Activated CD4-positive, alpha-beta T cell treated with anti-CD3 and anti-CD28 coated beads, Interleukin-2, amount 10 ng/mL, durations not matched to agents 24 days and 14 days (primary cell): ENCODE measurements around the gene EPN3. TPM values are rescaled to one million over a fixed set of nuclear protein-coding genes. Genes with fewer than 3 reads are reported as not detected.

Experiments used
- DNase-seq: peaks from one replicate; pipeline ENCODE4 v3.0.0; 2022
- H3K27ac Mint-ChIP-seq: one replicate; pipeline ENCODE4 v1.8.0; 2022; ENCODE audit warnings: mild to moderate bottlenecking, mixed read lengths
- H3K27me3 Mint-ChIP-seq: one replicate; pipeline ENCODE4 v1.8.0; 2022; ENCODE audit warnings: mixed read lengths
- H3K36me3 Mint-ChIP-seq: one replicate; pipeline ENCODE4 v1.8.0; 2022; ENCODE audit warnings: low read depth, mild to moderate bottlenecking, mixed read lengths
- H3K4me1 Mint-ChIP-seq: one replicate; pipeline ENCODE4 v1.8.0; 2021; ENCODE audit warnings: mixed read lengths
- H3K4me3 Mint-ChIP-seq: one replicate; pipeline ENCODE4 v1.8.0; 2022; ENCODE audit warnings: mild to moderate bottlenecking, moderate library complexity, mixed read lengths
- H3K9me3 Mint-ChIP-seq: one replicate; pipeline ENCODE4 v1.8.0; 2021; ENCODE audit warnings: mixed read lengths
- intact Hi-C: fragments of 100-400 bp; cut with micrococcal nuclease; formaldehyde crosslinking; loops from one replicate; pipeline ENCODE4 v1.15.1; 2023
- total RNA-seq: library from RNA; stranded (reverse); gene quantifications from 2 replicates; pipeline ENCODE4 v1.2.3, GENCODE V29; 2022

Gene EPN3
- total RNA-seq, 1 donor from 2014 or later: not detected

GRCh38 chr17:50580646-50581045, 48.1 kb downstream of the EPN3 start:
- H3K36me3 Mint-ChIP-seq: no peaks in the 10 kb centered on the region

DNA sequence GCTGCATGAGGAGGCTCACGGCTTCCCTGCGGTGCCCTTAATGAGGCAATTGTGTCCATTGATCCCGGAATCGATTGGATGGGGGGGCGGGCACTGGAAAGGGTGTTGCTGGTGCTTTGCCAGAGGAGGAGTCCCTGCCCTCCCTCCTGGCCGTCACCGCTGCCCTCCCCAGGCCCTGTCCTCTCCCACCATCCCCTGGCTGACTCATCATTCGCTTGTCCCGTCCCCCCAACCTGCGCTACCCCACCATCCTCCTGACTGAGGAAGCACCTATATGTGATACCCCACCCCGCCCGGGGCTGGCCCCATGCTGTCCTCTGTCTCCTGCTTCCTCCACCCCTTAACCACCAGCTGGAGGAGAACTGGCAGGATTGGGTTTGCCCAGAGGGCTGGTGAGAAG, 48.8 kb downstream of the EPN3 start:
- no peak for DNase-seq
- no peaks in the 10 kb centered on the region for H3K9me3 Mint-ChIP-seq
- H3K4me3 Mint-ChIP-seq: no peak overlapping the region
- intact Hi-C loops: no loop called here
- H3K4me1 Mint-ChIP-seq: no peaks in the 10 kb centered on the region
- H3K27ac Mint-ChIP-seq: no peak overlapping the region
- no peaks in the 10 kb centered on the region for H3K36me3 Mint-ChIP-seq
- peaks cover 7% of the 10 kb centered on the region for H3K27me3 Mint-ChIP-seq

More at GRCh38 chr17:50580646-50581045, 48.1 kb downstream of the EPN3 start:
- Mint-ChIP-seq H3K27ac (no peak overlapping the region), H3K4me1 (no peaks in the 10 kb centered on the region), H3K27me3 (peaks cover 7% of the 10 kb centered on the region), H3K9me3 (no peaks in the 10 kb centered on the region), H3K4me3 (no peak overlapping the region)
- DNase-seq: no peak
- intact Hi-C loops: no loop called here

DNA sequence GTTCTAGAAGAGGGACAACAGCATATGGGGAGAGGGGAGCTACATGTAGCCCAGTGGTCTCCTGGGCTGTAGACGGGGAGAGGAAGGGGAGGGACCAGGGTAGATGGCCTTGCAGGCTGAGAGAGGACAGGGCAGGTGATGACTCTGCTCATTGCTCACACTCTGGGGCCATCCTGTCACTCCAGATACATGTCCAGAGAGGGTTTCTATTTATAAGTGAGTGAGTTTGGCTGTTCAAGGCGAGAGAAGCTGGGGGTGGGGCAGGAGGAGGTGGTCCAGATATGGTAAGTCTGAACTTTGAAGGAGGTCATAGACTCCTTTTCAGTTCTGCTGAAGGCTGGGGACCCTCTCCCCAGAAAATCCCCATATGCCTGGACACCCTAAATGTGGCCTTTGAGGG, 50.2 kb downstream of the EPN3 start:
- Mint-ChIP-seq H3K9me3 (no peaks in the 10 kb centered on the region), H3K4me3 (no peak overlapping the region), H3K27ac (no peak overlapping the region), H3K27me3 (peaks cover 11% of the 10 kb centered on the region), H3K4me1 (no peaks in the 10 kb centered on the region), H3K36me3 (no peaks in the 10 kb centered on the region)
- no peak for DNase-seq
- intact Hi-C loops: no loop called here

- H3K36me3 Mint-ChIP-seq: no peaks in the 10 kb centered on the region
- peaks cover 11% of the 10 kb centered on the region for H3K27me3 Mint-ChIP-seq
- H3K4me3 Mint-ChIP-seq: no peak overlapping the region
- H3K27ac Mint-ChIP-seq: no peak overlapping the region
- DNase-seq: no peak
- H3K9me3 Mint-ChIP-seq: no peaks in the 10 kb centered on the region
- intact Hi-C loops: no loop called here
- no peaks in the 10 kb centered on the region for H3K4me1 Mint-ChIP-seq
Measured at GRCh38 chr17:50583641-50584040, 51.1 kb downstream of the EPN3 start.

DNA sequence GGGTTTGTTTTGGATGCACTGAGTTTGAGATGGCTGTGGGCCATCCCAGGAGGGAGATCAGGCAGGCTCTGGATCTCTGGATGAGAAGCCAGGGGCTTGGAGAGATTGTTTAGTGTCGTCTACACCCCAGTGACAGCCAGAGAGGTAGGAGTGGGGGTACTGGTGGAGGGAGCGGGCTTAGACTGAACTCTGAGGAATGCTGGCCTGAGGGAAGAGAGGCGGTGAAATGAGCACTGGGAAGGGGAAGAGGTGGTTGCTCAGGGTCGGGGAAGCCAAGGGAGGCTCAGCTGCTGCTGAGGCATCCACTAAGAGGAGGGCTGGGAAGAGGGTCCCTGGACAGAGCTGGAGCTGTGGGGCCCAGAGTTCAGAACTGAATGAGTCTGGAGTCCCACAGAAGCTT, 51.6 kb downstream of the EPN3 start:
- intact Hi-C loops: no loop called here
- Mint-ChIP-seq H3K4me3 (no peak overlapping the region), H3K36me3 (no peaks in the 10 kb centered on the region), H3K27ac (no peak overlapping the region), H3K9me3 (no peaks in the 10 kb centered on the region), H3K27me3 (peaks cover 11% of the 10 kb centered on the region), H3K4me1 (no peaks in the 10 kb centered on the region)
- no peak for DNase-seq

DNA sequence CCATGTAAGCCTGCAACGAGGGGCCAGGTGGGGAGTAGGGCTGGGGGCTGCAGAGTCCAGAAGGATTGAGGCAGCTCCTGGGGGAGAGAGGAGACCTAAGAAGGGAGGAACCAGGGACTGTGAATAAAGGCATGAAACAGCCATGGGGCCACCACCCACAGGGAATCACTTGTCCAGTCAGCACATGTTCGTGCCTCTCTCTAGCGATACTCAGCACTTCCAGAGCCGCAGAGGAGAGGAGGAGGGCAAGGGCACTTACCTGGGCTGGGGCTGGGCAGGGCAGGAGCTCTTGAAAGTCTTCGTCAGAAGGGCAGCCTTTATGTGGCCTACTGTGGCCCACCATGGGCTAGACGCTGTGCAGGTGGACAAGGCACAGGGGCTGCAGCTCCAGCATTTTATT, 52.2 kb downstream of the EPN3 start:
- no peak for DNase-seq
- no peak overlapping the region for H3K4me3 Mint-ChIP-seq
- no peaks in the 10 kb centered on the region for H3K36me3 Mint-ChIP-seq
- H3K27me3 Mint-ChIP-seq: peaks cover 11% of the 10 kb centered on the region
- intact Hi-C loops: no loop called here
- H3K4me1 Mint-ChIP-seq: no peaks in the 10 kb centered on the region
- no peaks in the 10 kb centered on the region for H3K9me3 Mint-ChIP-seq
- H3K27ac Mint-ChIP-seq: no peak overlapping the region

DNA sequence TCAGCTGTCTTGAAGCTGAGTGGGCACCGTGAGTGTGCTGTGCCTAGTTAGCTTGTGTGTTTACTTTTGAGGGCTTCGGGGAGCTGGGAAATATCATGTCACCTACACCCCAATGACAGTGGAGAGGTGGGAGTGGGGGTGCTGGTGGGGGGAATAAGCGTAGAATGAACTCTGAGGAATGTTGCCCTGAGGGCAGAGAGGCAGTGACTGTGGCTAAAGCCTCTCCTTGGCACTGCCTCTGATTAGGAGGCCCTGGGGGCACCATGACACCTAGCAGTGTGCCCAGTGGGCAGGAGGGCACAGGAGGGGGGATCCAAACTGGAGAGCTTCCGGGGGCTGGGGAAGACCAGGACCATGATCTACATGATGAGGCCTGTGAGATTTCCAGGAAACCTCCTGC, 52.8 kb downstream of the EPN3 start:
- intact Hi-C loops: no loop called here
- no peak for DNase-seq
- Mint-ChIP-seq H3K4me3 (no peak overlapping the region), H3K9me3 (no peaks in the 10 kb centered on the region), H3K27me3 (peaks cover 11% of the 10 kb centered on the region), H3K27ac (no peak overlapping the region), H3K4me1 (no peaks in the 10 kb centered on the region), H3K36me3 (no peaks in the 10 kb centered on the region)

DNA sequence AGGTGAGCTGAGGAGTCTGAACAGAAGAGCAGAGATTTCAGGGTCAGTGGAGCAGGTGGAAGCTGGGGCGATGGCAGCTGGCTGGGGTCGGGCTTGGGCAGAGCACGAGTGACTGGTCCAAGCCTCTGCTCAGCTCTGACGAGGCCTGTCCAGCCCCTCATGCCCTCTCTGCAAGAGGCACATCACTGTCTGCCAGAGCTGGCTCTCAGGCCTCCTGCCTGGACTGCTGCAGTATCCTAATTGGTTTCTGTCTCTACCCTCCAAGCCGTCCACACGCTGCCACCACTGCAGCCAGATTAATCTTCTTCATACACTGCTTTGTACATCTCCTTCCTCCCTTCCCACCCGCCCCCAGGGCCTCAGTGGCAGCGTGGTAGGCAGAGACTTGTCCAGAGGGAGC, 53.4 kb downstream of the EPN3 start:
- peaks cover 11% of the 10 kb centered on the region for H3K27me3 Mint-ChIP-seq
- intact Hi-C loops: no loop called here
- no peaks in the 10 kb centered on the region for H3K9me3 Mint-ChIP-seq
- no peaks in the 10 kb centered on the region for H3K36me3 Mint-ChIP-seq
- DNase-seq: no peak
- H3K27ac Mint-ChIP-seq: no peak overlapping the region
- no peaks in the 10 kb centered on the region for H3K4me1 Mint-ChIP-seq
- H3K4me3 Mint-ChIP-seq: no peak overlapping the region

DNA sequence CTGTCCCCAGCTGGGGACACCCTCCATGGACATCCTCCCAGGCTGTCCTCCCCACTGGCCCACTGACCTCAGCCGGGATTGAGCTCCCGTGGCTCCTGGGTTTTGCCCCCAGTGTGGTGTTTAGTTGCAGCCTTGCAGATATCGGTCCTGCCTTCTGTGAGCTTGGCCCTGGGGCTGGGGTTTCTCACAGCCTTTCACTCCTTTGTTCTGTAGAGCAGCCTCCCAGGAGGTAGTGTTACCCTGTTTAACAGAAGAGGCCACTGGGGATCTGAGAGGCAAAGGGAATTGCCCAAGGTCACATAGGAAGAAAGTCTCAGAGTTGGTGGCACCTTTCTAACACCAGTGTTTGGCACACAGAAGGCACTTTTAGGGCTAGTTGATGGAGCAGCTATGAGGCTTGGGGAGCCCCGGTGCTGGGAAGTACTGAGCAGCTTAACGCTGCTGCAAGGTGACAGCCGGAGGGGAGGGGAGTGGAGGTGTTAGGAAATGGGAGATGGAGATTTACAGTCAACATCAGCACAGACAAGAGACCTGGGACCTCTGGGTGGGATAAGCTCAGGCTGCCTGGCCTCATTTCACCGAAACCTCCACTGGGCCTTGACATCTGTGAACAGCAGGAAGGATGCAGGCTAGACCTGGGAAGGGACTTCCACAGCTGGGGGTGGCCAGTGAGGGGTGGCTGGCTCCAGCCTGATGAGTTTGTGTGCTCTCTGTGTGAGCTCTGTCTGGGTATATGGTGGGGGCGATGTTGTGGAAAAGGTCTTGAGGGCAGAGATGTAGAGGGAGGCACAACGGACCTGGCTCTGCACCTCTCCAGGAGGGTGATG, 54.1 kb downstream of the EPN3 start:
- intact Hi-C loops: no loop called here

GRCh38 chr17:50587571-50587970, 55.0 kb downstream of the EPN3 start:
- no peak for DNase-seq
- Mint-ChIP-seq H3K4me1 (no peaks in the 10 kb centered on the region), H3K27me3 (peaks cover 11% of the 10 kb centered on the region), H3K4me3 (no peak overlapping the region), H3K27ac (no peak overlapping the region), H3K36me3 (no peaks in the 10 kb centered on the region), H3K9me3 (no peaks in the 10 kb centered on the region)
- intact Hi-C loops: no loop called here

More for the DNA sequence above, 54.1 kb downstream of the EPN3 start:
- DNase-seq: no peak
- no peaks in the 10 kb centered on the region for H3K36me3 Mint-ChIP-seq
- H3K27ac Mint-ChIP-seq: no peak overlapping the region
- H3K27me3 Mint-ChIP-seq: peaks cover 11% of the 10 kb centered on the region
- H3K4me3 Mint-ChIP-seq: no peak overlapping the region
- no peaks in the 10 kb centered on the region for H3K4me1 Mint-ChIP-seq
- H3K9me3 Mint-ChIP-seq: no peaks in the 10 kb centered on the region

DNA sequence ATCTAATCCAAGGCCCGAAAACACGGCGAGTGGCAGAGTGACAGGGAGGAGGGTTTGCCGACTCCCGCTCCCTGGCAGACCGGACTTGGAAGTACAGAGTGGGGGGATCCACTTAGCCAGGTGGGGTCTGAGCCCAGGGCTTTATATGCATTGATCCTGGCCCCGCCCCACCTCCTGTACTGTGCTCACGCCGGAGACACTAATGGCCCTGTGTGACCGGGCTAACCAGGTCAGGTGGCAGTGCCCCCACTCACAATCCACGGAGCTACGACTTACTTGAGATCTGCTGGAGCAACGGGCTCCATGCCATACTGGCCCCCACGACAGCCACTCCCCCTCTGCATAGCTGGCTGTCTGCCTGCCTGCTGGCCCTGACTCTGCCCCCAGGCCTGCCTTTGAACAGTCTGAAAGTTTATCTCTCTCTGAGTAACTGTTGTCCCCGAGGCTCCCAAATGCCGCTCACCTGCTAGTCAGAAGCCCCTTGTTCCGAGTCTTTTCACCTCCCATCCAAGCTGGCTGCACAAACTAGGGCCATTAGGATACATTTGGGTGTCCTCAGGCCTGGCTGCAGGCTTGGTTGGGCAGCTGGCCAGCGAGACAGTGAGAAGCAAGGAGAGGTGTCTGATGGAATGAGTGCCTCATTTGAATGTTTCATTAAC, 56.0 kb downstream of the EPN3 start:
- no peak for DNase-seq
- Mint-ChIP-seq H3K27ac (no peak overlapping the region), H3K27me3 (peaks cover 11% of the 10 kb centered on the region), H3K4me1 (no peaks in the 10 kb centered on the region), H3K4me3 (no peak overlapping the region), H3K9me3 (no peaks in the 10 kb centered on the region), H3K36me3 (no peaks in the 10 kb centered on the region)
- intact Hi-C loops: no loop called here

DNA sequence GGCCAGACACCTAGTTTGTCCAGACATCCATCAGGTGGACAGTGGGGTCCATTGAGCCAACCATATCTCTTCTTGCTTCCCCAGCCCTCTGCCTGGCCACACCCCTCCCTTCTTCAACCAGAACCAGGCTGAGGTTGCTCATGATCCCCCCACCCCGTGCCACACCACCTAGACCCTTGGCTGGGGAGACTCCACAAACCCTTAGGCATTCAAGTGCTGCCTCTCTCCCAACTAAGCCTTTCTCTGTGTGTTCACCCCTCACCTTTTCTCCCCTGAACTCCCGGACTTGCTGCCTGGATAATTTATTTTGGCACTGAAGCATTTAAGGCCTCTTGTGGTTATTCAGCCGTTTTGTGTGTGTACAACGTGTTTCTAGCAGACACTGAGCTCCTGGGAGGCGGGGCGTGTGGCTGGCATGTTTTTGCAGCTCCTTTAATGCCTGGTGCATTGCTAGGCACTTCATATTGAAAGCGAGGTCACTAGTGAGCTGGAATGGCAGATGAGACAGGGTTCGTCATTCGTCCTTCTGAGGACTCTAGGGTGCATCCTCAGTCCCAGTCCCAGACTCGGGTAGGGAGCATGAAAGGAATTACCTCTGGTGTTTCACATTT, 56.7 kb downstream of the EPN3 start:
- no peak for DNase-seq
- Mint-ChIP-seq H3K9me3 (no peaks in the 10 kb centered on the region), H3K36me3 (no peaks in the 10 kb centered on the region), H3K4me1 (no peaks in the 10 kb centered on the region), H3K4me3 (no peak overlapping the region), H3K27ac (no peak overlapping the region), H3K27me3 (peaks cover 7% of the 10 kb centered on the region)
- intact Hi-C loops: no loop called here

DNA sequence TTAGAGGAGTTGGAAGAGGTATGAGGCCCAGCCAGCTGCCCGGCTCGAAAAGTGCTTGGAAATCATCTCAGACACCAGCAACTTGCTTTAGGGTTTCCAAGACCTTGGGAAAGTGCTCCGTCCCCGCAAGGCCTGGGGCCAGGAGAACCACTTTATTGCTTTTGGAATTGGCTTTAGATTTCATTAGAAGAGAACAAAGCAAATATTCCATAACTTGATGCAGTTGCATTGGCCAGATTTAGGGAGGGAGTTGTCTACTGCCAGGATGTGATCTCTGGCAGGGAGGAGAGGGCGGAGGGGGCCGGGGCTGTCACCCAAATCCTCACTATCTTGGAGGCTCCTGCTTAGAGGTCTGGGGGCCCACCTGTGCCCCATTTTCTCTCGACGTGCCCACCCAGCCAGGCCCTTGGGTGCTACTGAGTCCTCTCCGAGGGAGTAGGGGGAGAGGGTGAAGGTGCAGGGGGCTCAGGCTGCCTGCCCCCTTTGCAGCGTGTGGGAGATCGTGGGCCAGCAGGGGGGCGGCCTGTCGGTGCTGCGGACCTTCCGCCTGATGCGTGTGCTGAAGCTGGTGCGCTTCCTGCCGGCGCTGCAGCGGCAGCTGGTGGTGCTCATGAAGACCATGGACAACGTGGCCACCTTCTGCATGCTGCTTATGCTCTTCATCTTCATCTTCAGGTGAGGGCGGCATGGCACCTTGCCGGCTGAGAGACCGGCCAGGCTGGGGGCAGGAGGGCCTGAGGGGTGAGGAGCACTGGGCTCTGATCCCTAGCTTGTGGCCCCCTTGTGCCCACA, 58.6 kb downstream of the EPN3 start:
- intact Hi-C loops: no loop called here
- no peaks in the 10 kb centered on the region for H3K36me3 Mint-ChIP-seq
- no peaks in the 10 kb centered on the region for H3K4me1 Mint-ChIP-seq
- H3K4me3 Mint-ChIP-seq: no peak overlapping the region
- peaks cover 4% of the 10 kb centered on the region for H3K27me3 Mint-ChIP-seq
- H3K9me3 Mint-ChIP-seq: no peaks in the 10 kb centered on the region
- DNase-seq: no peak
- no peak overlapping the region for H3K27ac Mint-ChIP-seq

- Mint-ChIP-seq H3K4me1 (no peaks in the 10 kb centered on the region), H3K9me3 (no peaks in the 10 kb centered on the region), H3K4me3 (no peak overlapping the region), H3K27me3 (no peaks in the 10 kb centered on the region), H3K27ac (no peak overlapping the region), H3K36me3 (no peaks in the 10 kb centered on the region)
- DNase-seq: no peak
- intact Hi-C loops: no loop called here
Measured at GRCh38 chr17:50593321-50593720, 60.8 kb downstream of the EPN3 start.
